PC-3 (cell line): ENCODE measurements around the gene PRDM2. TPM values are rescaled to one million over a fixed set of nuclear protein-coding genes. Genes with fewer than 3 reads are reported as not detected.

Experiments used
- ATAC-seq: fragments of 200-7000 bp; cut with Tn5 transposase; 2 replicates; pipeline ENCODE4 v1.9.1; 2020; ENCODE audit warnings: mild to moderate bottlenecking, moderate library complexity
- BruUV-seq: library from RNA; stranded (reverse); fragments of 400-500 nt; replicated peaks from 2 replicates; lab custom pipeline; 2021; lab: Mats Ljungman, UMichigan
- CTCF ChIA-PET: fragments of 300-600 bp; sonication (Branson Sonifier 250); formaldehyde crosslinking; loops from one replicate; lab custom pipeline; 2022; ENCODE audit warnings: antibody characterized with exemption; lab: Charles Lee
- POLR2A ChIA-PET: fragments of 300-600 bp; sonication (Branson Sonifier 250); formaldehyde crosslinking; loops from one replicate; lab custom pipeline; 2022; ENCODE audit warnings: antibody characterized with exemption; ENCODE audit not compliant: unreplicated experiment; lab: Charles Lee
- DNase-seq: peaks from one replicate; pipeline ENCODE4 v3.0.0-alpha.2; 2015
- H2AFZ ChIP-seq: fragments of 300-600 bp; sonication (generic); 2 replicates; pipeline ENCODE4 v1.6.0; 2016; ENCODE audit warnings: antibody characterized with exemption, low read length
- H3F3A ChIP-seq: fragments of 300-600 bp; sonication (generic); one replicate; pipeline ENCODE4 v1.6.0; 2017; ENCODE audit warnings: antibody characterized with exemption, low read length, control low read depth, mild to moderate bottlenecking; ENCODE audit not compliant: unreplicated experiment
- H3K27ac ChIP-seq: fragments of 300-600 bp; sonication (generic); 2 replicates; pipeline ENCODE4 v1.5.1; 2016; ENCODE audit warnings: mild to moderate bottlenecking, low read length
- H3K27me3 ChIP-seq: fragments of 300-600 bp; sonication (generic); 2 replicates; pipeline ENCODE4 v1.6.1; 2016; ENCODE audit warnings: low read length, mixed read lengths
- H3K36me3 ChIP-seq: fragments of 300-600 bp; sonication (generic); 2 replicates; pipeline ENCODE4 v1.6.1; 2016; ENCODE audit warnings: low read depth, mixed run types, low read length, mixed read lengths
- H3K4me1 ChIP-seq: fragments of 300-600 bp; sonication (generic); 2 replicates; pipeline ENCODE4 v1.5.1; 2016; ENCODE audit warnings: low read length; ENCODE audit not compliant: insufficient read depth
- H3K4me2 ChIP-seq: fragments of 300-600 bp; sonication (generic); 2 replicates; pipeline ENCODE4 v1.6.0; 2016; ENCODE audit warnings: low read length
- H3K4me3 ChIP-seq: fragments of 300-600 bp; sonication (generic); 2 replicates; pipeline ENCODE4 v1.5.1; 2016; ENCODE audit warnings: mild to moderate bottlenecking, low read length, mixed read lengths
- H3K79me2 ChIP-seq: fragments of 300-600 bp; sonication (generic); 2 replicates; pipeline ENCODE4 v1.6.1; 2017; ENCODE audit warnings: low read length, mixed read lengths
- H3K9ac ChIP-seq: fragments of 300-600 bp; sonication (generic); 2 replicates; pipeline ENCODE4 v1.6.0; 2016; ENCODE audit warnings: mild to moderate bottlenecking, low read length
- H3K9me2 ChIP-seq: fragments of 300-600 bp; sonication (generic); replicated peaks from 2 replicates; pipeline ENCODE4 v1.6.1; 2016; ENCODE audit warnings: mixed run types, low read length, mixed read lengths
- H3K9me3 ChIP-seq: fragments of 300-600 bp; sonication (generic); 2 replicates; pipeline ENCODE4 v1.6.1; 2016; ENCODE audit warnings: low read length, mixed read lengths
- H4K20me1 ChIP-seq: fragments of 300-600 bp; sonication (generic); 2 replicates; pipeline ENCODE4 v1.6.1; 2016; ENCODE audit warnings: low read length, mixed read lengths
- EZH2 ChIP-seq: fragments of 300-600 bp; sonication (generic); IDR thresholded peaks from one replicate; pipeline ENCODE4 v1.6.1; 2017; ENCODE audit warnings: antibody characterized with exemption, mild to moderate bottlenecking, low read length; ENCODE audit not compliant: unreplicated experiment
- EZH2phosphoT487 ChIP-seq: fragments of 300-600 bp; sonication (generic); IDR thresholded peaks from 2 replicates; pipeline ENCODE4 v1.6.1; 2018; ENCODE audit warnings: mild to moderate bottlenecking, antibody characterized with exemption, low read length, borderline replicate concordance
- intact Hi-C: fragments of 100-400 bp; cut with micrococcal nuclease; formaldehyde crosslinking; loops from 2 replicates; pipeline ENCODE4 v1.9.0; 2023
- total RNA-seq: library from RNA; depleted of rRNA; stranded (reverse); fragments of >200 nt; gene quantifications from 2 replicates; pipeline ENCODE4 v1.2.3, GENCODE V29; 2014
- TF ChIP-seq, protein P1 (sequence below): fragments of 300-600 bp; sonication (generic); conservative IDR thresholded peaks from 2 replicates; pipeline ENCODE4 v1.5.1; 2017; ENCODE audit warnings: antibody characterized with exemption, low read depth, mild to moderate bottlenecking, low read length

The PRDM2 gene
- total RNA-seq, 1 experiment from 2014 or later: 9.4 TPM

DNA sequence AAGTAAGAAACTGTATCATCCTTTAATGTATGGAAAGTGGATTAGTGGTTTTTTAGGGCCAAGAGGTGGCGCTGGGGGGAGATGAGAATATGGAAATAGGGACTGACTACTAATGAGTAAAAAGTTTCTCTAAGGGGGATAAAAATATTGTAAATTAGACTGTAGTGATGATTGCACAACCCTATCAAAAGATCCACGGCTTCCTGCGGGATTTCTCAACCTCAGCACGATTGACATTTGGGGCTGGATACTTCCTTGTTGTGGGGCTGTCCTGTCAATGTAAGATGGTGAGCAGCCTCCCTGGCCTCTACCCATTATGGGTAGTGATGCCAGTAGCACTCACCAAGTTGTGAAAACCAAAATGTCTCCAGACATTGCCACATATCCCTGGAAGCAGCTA lies 36.0 kb upstream of the PRDM2 start:
- Histone ChIP-seq H3K79me2 (no peaks in the 10 kb centered on the region), H3K4me3 (no peak overlapping the region), H3K9ac (no peak overlapping the region), H3K9me3 (no peaks in the 10 kb centered on the region), H3K27me3 (no peaks in the 10 kb centered on the region), H3K36me3 (no peaks in the 10 kb centered on the region), H3K4me2 (no peak overlapping the region), H3K27ac (no peak overlapping the region), H3K9me2 (no peaks in the 10 kb centered on the region), H4K20me1 (no peaks in the 10 kb centered on the region), H3F3A (no peaks in the 10 kb centered on the region), H2AFZ (no peak overlapping the region), H3K4me1 (peaks cover 23% of the 10 kb centered on the region)
- intact Hi-C loops: loop anchor here (2.0 kb wide), 1 partner anchor 143 kb away; no protein-coding TSS in a partner anchor
- ChIA-PET CTCF (no interaction called here), POLR2A (no interaction called here)
- DNase-seq (no peak), ATAC-seq (no peak)
- TF ChIP-seq EZH2phosphoT487 (no peak), EZH2 (no peak)
- TF ChIP-seq, protein P1, sequence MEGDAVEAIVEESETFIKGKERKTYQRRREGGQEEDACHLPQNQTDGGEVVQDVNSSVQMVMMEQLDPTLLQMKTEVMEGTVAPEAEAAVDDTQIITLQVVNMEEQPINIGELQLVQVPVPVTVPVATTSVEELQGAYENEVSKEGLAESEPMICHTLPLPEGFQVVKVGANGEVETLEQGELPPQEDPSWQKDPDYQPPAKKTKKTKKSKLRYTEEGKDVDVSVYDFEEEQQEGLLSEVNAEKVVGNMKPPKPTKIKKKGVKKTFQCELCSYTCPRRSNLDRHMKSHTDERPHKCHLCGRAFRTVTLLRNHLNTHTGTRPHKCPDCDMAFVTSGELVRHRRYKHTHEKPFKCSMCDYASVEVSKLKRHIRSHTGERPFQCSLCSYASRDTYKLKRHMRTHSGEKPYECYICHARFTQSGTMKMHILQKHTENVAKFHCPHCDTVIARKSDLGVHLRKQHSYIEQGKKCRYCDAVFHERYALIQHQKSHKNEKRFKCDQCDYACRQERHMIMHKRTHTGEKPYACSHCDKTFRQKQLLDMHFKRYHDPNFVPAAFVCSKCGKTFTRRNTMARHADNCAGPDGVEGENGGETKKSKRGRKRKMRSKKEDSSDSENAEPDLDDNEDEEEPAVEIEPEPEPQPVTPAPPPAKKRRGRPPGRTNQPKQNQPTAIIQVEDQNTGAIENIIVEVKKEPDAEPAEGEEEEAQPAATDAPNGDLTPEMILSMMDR: no peak
- BruUV-seq: no TSS peak

DNA sequence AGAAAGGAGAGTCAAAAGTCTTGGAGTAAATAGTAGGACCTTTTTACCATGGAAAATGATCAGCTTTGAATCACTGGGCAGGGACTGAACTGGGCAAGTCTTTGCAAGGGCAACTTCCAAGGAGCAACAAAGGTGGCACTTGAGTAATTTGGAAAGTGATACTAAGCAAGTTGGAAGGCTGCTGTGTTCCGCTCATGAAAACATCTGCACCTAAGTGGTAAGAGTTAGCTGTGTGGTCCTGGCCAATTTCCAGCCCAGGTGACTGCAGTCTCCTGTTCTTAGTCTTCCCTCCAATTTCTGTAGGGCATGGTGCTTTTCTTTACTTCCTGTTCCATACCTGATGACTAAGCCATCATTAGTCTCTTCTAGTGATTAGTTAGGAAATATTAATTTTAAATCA lies 35.5 kb upstream of the PRDM2 start:
- Histone ChIP-seq H3K4me2 (peak overlapping the region; percentile 6; the same call in 1 of the 2 replicates), H3K27me3 (no peaks in the 10 kb centered on the region), H3K9ac (no peak overlapping the region), H3F3A (no peaks in the 10 kb centered on the region), H3K9me2 (no peaks in the 10 kb centered on the region), H3K27ac (no peak overlapping the region), H4K20me1 (no peaks in the 10 kb centered on the region), H3K4me3 (no peak overlapping the region), H3K36me3 (no peaks in the 10 kb centered on the region), H2AFZ (no peak overlapping the region), H3K79me2 (no peaks in the 10 kb centered on the region), H3K9me3 (no peaks in the 10 kb centered on the region), H3K4me1 (peaks cover 23% of the 10 kb centered on the region)
- no TSS peak for BruUV-seq
- intact Hi-C loops: loop anchor here (2.0 kb wide), 1 partner anchor 142 kb away; no protein-coding TSS in a partner anchor
- POLR2A ChIA-PET: interaction anchor here (0.7 kb wide), 1 partner anchor 61 kb away, joined by 4 read pairs; no protein-coding TSS in a partner anchor
- peak; percentile 30 for DNase-seq
- no peak for ATAC-seq
- TF ChIP-seq, protein P1: no peak
- no peak for TF ChIP-seq EZH2
- no peak for TF ChIP-seq EZH2phosphoT487
- CTCF ChIA-PET: no interaction called here

DNA sequence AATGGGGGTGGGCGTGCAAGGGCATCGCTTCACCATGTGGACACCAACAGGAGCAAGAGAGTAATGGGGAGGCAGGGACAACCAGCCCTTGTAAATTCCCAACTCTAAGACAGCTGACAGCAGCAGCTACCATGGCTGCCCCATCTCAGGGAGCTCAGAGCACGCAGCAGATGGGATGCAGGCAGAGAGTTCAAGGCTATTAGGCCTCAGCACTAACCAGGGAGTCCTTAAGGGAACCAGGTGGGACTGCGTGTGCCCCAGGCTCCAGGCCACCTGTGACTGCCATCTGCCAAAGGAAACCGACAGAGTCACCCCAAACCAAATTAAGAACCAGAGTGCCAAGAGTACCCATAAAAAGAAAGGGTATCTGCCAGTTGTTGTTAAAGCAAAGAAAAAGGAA lies 33.7 kb upstream of the PRDM2 start:
- no peaks in the 10 kb centered on the region for H4K20me1 ChIP-seq
- no TSS peak for BruUV-seq
- peaks cover 18% of the 10 kb centered on the region for H3K4me1 ChIP-seq
- H3K27me3 ChIP-seq: no peaks in the 10 kb centered on the region
- H3K9me2 ChIP-seq: no peaks in the 10 kb centered on the region
- H3K27ac ChIP-seq: no peak overlapping the region
- intact Hi-C loops: no loop called here
- H2AFZ ChIP-seq: no peak overlapping the region
- no peak for TF ChIP-seq EZH2
- TF ChIP-seq EZH2phosphoT487: no peak
- TF ChIP-seq, protein P1: no peak
- H3K4me3 ChIP-seq: no peak overlapping the region
- no peak overlapping the region for H3K4me2 ChIP-seq
- ChIA-PET CTCF (no interaction called here), POLR2A (no interaction called here)
- no peaks in the 10 kb centered on the region for H3F3A ChIP-seq
- no peak overlapping the region for H3K9ac ChIP-seq
- ATAC-seq: no peak
- no peaks in the 10 kb centered on the region for H3K36me3 ChIP-seq
- no peaks in the 10 kb centered on the region for H3K79me2 ChIP-seq
- DNase-seq: no peak
- H3K9me3 ChIP-seq: no peaks in the 10 kb centered on the region
